ENCODE measurements around the gene CAPN1.
"Not testable (repeated sequence)": the region's sequence is repeated elsewhere in the genome, so short reads cannot be mapped to it uniquely, and the experiment has no call there.

Gene CAPN1

GRCh38 chr11:65242389-65242788, 60.7 kb downstream of the CAPN1 start:
- DNase-seq (ENCODE audit: low read depth in 1 of 2, low spot score in 1 of 2): no peak
- Histone ChIP-seq H3K27me3 (ENCODE audit: insufficient read depth, poor library complexity, severe bottlenecking) (no peaks in the 10 kb centered on the region), H3K27ac (replicated peaks) (no peak overlapping the region), H3K4me3 (replicated peaks; ENCODE audit: insufficient read depth, low read length) (no peak overlapping the region)
- TF ChIP-seq POLR2AphosphoS5 (IDR thresholded peaks at IDR 0.05; ENCODE audit: low read depth) (no peak), CTCF (IDR thresholded peaks at IDR 0.05; ENCODE audit: insufficient read depth, low read length) (no peak), SPI1 (IDR thresholded peaks at IDR 0.05; ENCODE audit: borderline replicate concordance, low read depth) (no peak), REST (IDR thresholded peaks at IDR 0.05; ENCODE audit: insufficient replicate concordance, low read depth) (no peak), GABPA (IDR thresholded peaks at IDR 0.05; ENCODE audit: low read depth) (no peak)

GRCh38 chr11:65243797-65244196, 62.1 kb downstream of the CAPN1 start:
- no peak overlapping the region for H3K4me3 ChIP-seq (replicated peaks; ENCODE audit: insufficient read depth, low read length)
- no peak for TF ChIP-seq POLR2AphosphoS5 (IDR thresholded peaks at IDR 0.05; ENCODE audit: low read depth)
- no peak for TF ChIP-seq CTCF (IDR thresholded peaks at IDR 0.05; ENCODE audit: insufficient read depth, low read length)
- no peak for TF ChIP-seq SPI1 (IDR thresholded peaks at IDR 0.05; ENCODE audit: borderline replicate concordance, low read depth)
- TF ChIP-seq GABPA (IDR thresholded peaks at IDR 0.05; ENCODE audit: low read depth): no peak
- no peak for TF ChIP-seq REST (IDR thresholded peaks at IDR 0.05; ENCODE audit: insufficient replicate concordance, low read depth)
- no peaks in the 10 kb centered on the region for H3K27me3 ChIP-seq (ENCODE audit: insufficient read depth, poor library complexity, severe bottlenecking)
- H3K27ac ChIP-seq (replicated peaks): no peak overlapping the region
- no peak for DNase-seq (ENCODE audit: low read depth in 1 of 2, low spot score in 1 of 2)

- DNase-seq (ENCODE audit: low read depth in 1 of 2, low spot score in 1 of 2); H3K27me3 ChIP-seq (ENCODE audit: insufficient read depth, poor library complexity, severe bottlenecking); H3K4me3 ChIP-seq (replicated peaks; ENCODE audit: insufficient read depth, low read length); H3K27ac ChIP-seq (replicated peaks): not testable (repeated sequence)
Observed at GRCh38 chr11:65245046-65245445, 63.3 kb downstream of the CAPN1 start.

GRCh38 chr11:65246506-65246905, 64.8 kb downstream of the CAPN1 start:
- DNase-seq (ENCODE audit: low read depth in 1 of 2, low spot score in 1 of 2): no peak
- Histone ChIP-seq H3K4me3 (replicated peaks; ENCODE audit: insufficient read depth, low read length) (no peak overlapping the region), H3K27me3 (ENCODE audit: insufficient read depth, poor library complexity, severe bottlenecking) (no peaks in the 10 kb centered on the region), H3K27ac (replicated peaks) (no peak overlapping the region)
- TF ChIP-seq CTCF (IDR thresholded peaks at IDR 0.05; ENCODE audit: insufficient read depth, low read length) (no peak), GABPA (IDR thresholded peaks at IDR 0.05; ENCODE audit: low read depth) (no peak), SPI1 (IDR thresholded peaks at IDR 0.05; ENCODE audit: borderline replicate concordance, low read depth) (no peak), POLR2AphosphoS5 (IDR thresholded peaks at IDR 0.05; ENCODE audit: low read depth) (no peak), REST (IDR thresholded peaks at IDR 0.05; ENCODE audit: insufficient replicate concordance, low read depth) (no peak)

GRCh38 chr11:65248184-65248710, 66.5 kb downstream of the CAPN1 start:
- not testable (repeated sequence) for DNase-seq (ENCODE audit: low read depth in 1 of 2, low spot score in 1 of 2); H3K4me3 ChIP-seq (replicated peaks; ENCODE audit: insufficient read depth, low read length); H3K27me3 ChIP-seq (ENCODE audit: insufficient read depth, poor library complexity, severe bottlenecking); H3K27ac ChIP-seq (replicated peaks)
